ENCODE results near the gene SLC9A8.

SLC9A8 gene

DNA sequence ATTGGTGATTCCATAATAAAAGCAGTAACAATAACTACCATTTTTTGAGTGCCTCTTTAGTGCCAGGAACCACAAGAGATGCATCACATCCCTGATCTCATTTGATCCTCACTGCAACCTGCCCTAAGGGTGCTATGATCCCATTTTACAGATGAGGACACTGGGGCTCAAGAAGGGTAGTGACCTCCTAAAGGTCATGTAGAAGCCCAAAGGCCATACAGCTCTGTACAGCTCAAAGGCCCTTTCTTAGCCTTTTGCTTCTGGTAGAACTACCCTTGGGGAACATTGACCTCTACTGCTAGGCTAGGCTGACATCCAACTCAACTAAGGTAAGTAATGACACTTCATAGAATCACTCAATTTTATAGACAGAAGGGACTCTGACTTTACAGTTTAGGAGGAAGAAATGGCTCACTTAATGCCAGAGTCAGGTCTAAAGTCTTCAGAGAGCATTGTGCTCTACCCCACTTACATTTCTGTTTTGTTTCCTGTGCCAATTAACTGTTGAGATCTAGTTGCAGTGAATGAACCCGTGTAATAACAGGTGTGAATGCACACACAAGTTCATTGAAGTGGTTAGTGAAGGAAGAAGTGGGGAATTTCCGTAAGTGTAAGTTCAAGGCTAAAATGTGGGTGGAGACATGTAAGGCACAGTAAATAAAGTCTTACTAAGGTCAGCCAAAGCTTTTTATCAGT is 10.7 kb downstream of the SLC9A8 start:
- TF ChIP-seq GATA2 (IDR thresholded peaks at IDR 0.05; ENCODE audit: low read depth, low read length): no peak
- TF ChIP-seq GATA3 (IDR thresholded peaks at IDR 0.05; ENCODE audit: low read depth, low read length): no peak

DNA sequence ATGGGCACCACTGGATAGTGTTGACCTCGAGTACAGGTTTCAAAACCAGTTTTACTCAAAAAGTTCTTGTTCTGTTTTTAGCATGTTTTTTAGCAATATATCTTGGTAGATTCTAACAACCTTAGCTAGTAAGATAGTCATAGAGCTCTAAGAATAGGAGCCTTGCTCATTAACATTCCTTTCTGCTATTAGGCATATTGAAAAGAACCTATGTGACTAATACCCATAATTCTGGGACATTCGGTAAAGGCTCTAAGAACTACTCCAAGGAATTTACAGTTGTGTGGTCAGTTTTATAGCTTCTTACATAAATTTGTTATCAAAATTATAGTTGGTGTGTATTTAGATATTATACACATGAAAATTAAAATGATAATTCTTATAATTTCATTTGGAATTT is 11.6 kb downstream of the SLC9A8 start:
- no peak for TF ChIP-seq GATA2 (IDR thresholded peaks at IDR 0.05; ENCODE audit: low read depth, low read length)

DNA sequence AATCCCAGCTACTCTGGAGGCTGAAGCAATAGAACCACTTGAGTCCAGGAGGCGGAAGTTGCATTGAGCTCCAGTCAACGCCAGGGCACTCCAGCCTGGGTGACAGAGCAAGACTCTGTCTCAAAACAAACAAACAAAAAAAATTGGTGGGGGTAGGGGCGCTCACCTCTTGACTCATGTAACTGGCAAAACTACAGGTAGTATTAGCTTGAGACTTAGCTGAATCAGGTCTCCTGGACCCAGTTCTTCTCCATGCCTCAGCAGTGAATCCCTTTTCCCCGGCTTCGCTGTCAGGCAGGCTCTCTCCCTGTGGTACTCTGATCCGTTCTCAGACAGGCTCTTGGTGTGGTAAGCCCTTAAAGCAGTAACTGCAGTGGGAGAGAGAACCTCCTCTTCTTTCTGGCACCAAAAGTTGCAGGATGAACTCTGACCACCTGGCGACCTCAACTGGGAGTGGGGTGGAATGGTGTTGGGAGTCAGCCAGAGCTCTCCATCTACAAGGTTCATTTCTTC is 12.9 kb downstream of the SLC9A8 start:
- TF ChIP-seq GATA3 (IDR thresholded peaks at IDR 0.05; ENCODE audit: low read depth, low read length) (no peak), GATA2 (IDR thresholded peaks at IDR 0.05; ENCODE audit: low read depth, low read length) (no peak)

DNA sequence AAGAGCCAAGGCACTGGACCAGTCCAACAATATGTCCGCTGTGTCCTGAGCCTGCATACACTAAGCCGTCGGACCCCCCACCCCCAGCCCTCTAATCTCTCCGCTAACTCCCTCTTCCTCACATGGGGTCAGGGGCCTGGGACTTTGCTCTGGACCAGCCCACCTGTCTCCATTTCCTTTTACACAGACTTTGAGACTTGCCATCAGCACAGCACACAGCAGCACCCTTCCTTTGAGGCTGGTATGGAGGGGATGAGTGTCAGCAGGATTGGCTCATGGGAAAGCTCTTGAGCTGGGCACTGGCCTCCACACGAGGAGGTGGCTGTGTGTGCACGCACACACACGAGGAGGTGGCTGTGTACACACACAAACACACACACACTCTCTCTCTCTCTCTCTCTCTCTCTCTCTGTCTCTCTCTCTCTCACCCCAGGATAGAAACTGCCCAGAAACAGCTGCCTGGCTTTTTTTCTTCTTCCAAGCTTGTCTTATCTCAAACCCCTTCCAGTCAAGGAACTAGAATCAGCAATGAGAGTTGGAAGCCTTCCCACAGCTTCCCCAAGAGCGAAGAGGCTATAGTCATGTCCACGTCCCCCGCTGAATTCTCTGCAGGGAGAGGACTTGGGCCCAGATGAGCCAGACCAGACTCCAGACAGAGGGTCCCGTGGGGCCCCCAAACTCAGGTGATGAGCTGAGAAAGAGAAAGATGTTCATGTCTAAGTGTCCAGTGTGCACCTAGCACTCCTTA is 18.6 kb downstream of the SLC9A8 start:
- TF ChIP-seq GATA2 (IDR thresholded peaks at IDR 0.05; ENCODE audit: low read depth, low read length) (no peak), GATA3 (IDR thresholded peaks at IDR 0.05; ENCODE audit: low read depth, low read length) (no peak)

DNA sequence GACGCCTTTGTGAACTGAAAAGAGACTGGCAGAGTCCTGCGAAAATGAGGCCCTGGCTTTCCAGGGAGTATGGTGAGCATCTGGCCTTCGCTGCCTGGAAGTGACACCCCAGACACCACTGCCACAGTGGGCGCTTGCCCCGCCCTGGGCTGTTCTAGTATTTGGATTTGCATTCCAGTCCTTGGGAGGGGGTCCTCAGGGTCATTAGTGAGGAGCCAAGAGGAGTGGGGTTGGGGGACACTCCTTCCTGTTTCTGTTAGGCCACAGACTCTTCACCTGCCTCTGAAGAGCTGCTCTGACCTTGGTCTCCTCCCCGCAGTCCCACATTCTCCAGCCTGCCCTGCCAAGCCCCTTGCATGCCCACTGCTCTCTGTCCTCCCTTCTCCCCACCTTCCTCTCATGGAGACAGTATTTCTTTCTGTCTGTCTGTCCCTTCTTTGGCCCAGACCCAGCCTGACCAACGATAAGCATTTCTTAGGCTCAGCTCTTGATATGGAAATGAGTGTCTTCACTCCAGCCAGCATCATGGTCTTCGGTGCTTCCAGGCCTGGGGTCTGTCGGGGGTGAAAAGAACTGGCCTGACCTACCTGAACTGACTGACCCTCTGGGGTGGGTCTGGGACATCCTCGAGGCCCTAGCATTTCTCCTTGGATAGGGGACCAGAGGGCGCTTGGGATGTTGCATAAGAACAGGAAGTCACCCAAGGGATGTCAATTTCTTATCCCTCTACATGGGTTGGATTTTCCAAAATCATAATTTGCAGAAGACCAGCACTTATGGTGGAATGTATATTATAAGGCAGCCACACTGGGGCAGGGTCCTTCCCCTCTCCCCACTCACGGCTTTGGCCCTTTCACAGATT is 19.4 kb downstream of the SLC9A8 start:
- TF ChIP-seq GATA2 (IDR thresholded peaks at IDR 0.05; ENCODE audit: low read depth, low read length) (no peak), GATA3 (IDR thresholded peaks at IDR 0.05; ENCODE audit: low read depth, low read length) (no peak)

DNA sequence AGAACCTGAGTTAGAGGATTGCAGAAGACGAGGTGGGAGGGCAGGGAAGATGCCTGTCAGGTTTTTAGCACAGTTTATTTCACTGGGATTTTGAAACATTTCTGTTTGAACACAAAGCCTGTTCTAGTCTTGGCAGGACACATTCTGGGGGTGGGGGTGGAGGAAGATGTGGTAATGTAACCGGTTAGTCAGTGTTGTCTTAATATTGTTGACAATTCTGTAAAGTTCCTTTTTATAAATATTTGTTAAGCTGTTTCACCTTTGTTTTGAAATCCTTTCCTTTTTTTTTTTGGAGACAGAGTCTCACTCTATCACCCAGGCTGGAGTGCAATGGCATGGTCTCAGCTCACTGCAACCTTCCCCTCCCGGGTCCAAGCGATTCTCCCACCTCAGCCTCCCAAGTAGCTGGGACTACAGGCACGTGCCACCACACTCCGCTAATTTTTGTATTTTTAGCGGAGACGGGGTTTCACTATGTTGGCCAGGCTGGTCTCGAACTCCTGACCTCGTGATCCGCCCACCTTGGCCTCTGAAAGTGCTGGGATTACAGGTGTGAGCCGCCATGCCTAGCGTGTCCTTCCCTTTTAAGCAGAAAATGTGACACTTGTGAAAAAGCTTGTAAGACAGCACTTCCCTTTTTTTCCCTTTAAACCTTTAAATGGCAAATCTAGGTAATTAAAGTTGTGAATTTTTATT is 20.2 kb downstream of the SLC9A8 start:
- TF ChIP-seq GATA3 (IDR thresholded peaks at IDR 0.05; ENCODE audit: low read depth, low read length): no peak
- no peak for TF ChIP-seq GATA2 (IDR thresholded peaks at IDR 0.05; ENCODE audit: low read depth, low read length)

DNA sequence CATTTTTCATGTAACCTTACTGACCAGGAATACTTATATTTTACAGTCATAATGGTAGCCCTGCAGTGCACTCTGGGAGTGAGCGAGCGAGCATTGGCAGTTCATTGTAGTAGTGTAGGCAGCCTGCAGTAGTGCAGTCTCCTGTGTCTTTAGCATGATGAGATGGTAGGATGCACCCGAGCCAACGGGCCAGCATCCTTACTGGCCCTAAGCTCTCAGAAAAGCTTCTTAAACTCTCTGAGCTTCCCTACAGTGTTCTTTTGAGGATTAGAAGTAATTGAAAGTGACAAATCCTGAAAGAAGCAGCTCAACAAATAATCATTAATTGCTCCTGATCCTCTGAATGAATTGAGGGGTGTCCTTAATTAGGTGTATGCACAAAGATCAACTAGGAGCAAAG is 20.9 kb downstream of the SLC9A8 start:
- TF ChIP-seq GATA3 (IDR thresholded peaks at IDR 0.05; ENCODE audit: low read depth, low read length): no peak
- TF ChIP-seq GATA2 (IDR thresholded peaks at IDR 0.05; ENCODE audit: low read depth, low read length): no peak

DNA sequence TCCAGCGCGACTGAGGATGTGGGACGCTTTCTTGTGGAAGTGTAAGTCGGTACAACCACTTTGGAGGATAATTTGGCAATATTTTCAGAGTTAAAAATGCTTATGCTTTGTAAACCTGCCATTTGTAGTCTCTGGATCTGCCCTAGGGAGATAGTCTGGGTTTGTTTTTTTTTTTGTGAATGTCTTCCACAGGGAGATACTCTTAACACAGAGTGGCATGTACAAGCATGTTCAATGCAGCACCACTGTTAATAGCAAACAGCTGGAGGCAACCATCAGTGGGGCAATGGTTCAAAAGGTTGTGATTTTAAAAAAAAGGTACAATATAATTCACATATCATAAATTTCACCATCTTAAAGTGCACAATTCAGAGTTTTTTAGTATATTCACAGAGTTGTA is 22.4 kb downstream of the SLC9A8 start:
- no peak for TF ChIP-seq GATA2 (IDR thresholded peaks at IDR 0.05; ENCODE audit: low read depth, low read length)
- TF ChIP-seq GATA3 (IDR thresholded peaks at IDR 0.05; ENCODE audit: low read depth, low read length): no peak

DNA sequence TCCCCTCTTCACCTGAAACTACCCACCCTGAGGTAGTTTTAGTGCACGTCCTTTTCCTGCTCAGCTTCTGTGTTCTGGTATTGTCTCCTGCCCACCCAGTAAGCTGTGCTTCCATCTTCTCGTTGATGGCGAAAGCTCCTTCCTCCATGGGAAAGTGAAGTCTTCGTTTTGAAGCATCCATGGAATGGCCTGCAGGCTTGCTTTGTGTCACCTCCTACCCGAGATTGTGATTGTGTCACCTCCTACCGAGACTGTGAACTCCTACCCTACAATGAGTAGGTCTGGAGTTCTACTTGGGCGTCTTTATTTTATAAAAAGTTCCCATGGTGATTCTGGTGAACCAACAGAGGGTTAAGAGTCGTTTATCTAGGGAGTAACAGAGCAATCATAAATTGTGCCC is 25.9 kb downstream of the SLC9A8 start:
- TF ChIP-seq GATA3 (IDR thresholded peaks at IDR 0.05; ENCODE audit: low read depth, low read length): no peak
- TF ChIP-seq GATA2 (IDR thresholded peaks at IDR 0.05; ENCODE audit: low read depth, low read length): no peak

DNA sequence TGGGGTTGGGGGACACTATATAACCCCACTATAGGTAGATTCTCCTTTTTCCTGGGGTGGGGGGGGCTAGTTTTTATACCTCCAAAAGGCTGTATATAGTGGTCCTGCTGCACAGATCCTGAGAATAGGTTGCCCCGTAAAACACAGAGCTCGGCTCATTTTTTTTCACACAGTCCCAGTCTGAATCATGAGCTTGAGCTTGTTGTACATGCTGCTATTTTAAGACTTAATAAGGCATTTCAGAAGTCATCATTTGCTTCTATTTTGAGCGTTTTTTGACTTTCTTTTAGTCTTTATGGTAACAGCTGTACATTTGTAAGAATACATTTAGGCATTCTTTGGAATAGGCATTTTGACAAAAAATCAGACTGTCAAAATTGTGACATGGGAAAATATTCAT is 30.5 kb downstream of the SLC9A8 start:
- TF ChIP-seq GATA2 (IDR thresholded peaks at IDR 0.05; ENCODE audit: low read depth, low read length) (no peak), GATA3 (IDR thresholded peaks at IDR 0.05; ENCODE audit: low read depth, low read length) (no peak)

DNA sequence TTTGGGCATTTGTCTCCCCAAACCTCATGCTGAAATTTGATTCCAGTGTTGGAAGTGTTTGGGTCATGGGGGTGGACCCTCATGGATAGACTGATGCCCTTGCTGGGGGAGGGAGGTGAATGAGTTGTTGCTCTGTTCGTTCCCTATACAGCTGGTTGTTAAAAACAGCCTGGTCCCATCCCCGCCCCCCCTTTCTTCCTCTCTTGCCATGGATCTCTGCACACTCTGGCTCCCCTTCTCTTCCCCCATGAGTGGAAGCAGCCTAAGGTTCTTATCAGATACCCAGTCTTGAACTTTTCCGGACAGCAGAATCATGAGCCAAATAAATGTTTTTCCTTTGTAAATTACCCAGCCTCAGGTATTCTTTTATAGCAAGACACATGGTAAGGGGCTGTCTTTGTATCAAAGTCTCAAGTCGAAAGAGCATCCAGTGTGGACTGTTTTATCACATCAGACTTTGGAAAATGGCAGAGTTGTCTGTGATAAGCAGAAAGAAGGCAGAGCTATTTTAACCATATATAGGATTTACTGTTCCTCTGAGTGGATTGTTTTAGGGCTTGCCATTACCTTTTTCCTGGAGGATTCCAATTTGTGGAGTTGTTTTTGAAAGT is 31.2 kb downstream of the SLC9A8 start:
- no peak for TF ChIP-seq GATA2 (IDR thresholded peaks at IDR 0.05; ENCODE audit: low read depth, low read length)
- TF ChIP-seq GATA3 (IDR thresholded peaks at IDR 0.05; ENCODE audit: low read depth, low read length): no peak

DNA sequence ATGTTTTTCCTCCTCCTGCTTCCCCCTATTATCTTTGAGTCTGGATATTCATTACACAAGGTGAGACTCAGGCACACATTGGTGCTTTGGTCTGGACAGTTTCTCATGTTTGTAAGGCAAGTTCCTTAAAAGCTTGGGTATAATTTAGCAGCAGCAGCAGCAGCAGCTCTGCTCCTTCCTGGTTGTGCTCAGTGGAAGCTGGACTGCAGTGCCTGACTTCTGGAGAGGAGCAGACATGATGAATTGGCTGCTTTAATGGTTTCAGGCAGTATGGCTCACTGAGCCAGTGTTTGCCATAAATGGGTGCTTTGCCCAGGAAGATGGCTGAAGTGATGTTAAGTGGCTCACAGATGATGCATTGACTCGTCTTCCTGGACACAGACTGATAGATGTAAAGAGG is 32.4 kb downstream of the SLC9A8 start:
- TF ChIP-seq GATA2 (IDR thresholded peaks at IDR 0.05; ENCODE audit: low read depth, low read length) (no peak), GATA3 (IDR thresholded peaks at IDR 0.05; ENCODE audit: low read depth, low read length) (no peak)

DNA sequence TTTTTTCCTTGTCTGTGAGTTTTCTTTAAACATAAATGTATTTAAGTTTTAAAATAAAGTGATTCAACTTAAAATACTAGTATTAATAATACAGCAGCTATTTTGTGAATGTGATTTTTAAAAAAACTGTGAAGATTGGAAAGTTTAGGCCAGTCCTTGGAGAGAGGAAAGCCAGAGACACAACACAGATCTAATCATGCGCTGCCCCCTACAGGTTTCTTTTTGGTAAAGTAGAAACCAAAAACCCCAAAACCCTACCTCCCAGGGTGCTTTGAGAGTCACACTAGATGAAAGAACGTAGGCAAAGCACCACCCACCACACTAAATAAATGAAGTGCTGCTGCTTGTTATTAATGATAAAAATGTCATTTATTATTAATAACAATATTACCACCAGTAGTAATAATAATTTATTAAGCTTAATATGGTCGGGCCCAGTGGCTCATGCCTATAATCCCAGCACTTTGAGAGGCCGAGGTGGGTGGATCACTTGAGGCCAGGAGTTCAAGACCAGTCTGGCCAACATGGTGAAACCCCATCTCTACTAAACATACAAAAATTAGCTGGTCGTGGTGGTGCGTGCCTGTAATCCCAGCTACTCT is 33.7 kb downstream of the SLC9A8 start:
- TF ChIP-seq GATA2 (IDR thresholded peaks at IDR 0.05; ENCODE audit: low read depth, low read length) (no peak), GATA3 (IDR thresholded peaks at IDR 0.05; ENCODE audit: low read depth, low read length) (no peak)

Measured in SH-SY5Y (cell line).